BE2C (cell line): ENCODE results near the gene SCYGR5.

Source experiments
- DNase-seq: peaks from one replicate; pipeline ENCODE4 v3.0.0-alpha.2; 2020
- H3K27me3 ChIP-seq: fragments of 250-450 bp; sonication (Bioruptor Pico); 2 replicates; pipeline ENCODE4 v1.5.1; 2020; ENCODE audit warnings: mild to moderate bottlenecking
- H3K36me3 ChIP-seq: fragments of 250-450 bp; sonication (Bioruptor Pico); 2 replicates; pipeline ENCODE4 v1.5.1; 2020; ENCODE audit warnings: mild to moderate bottlenecking
- H3K4me1 ChIP-seq: fragments of 250-450 bp; sonication (Bioruptor Pico); 2 replicates; pipeline ENCODE4 v1.5.1; 2020
- H3K4me3 ChIP-seq: 2 replicates; pipeline ENCODE4 v1.5.1; 2011; ENCODE audit warnings: low read depth, low read length
- H3K9me3 ChIP-seq: fragments of 250-450 bp; sonication (Bioruptor Pico); 2 replicates; pipeline ENCODE4 v1.5.1; 2020
- TF ChIP-seq, protein P1 (sequence below): IDR thresholded peaks from 2 replicates; pipeline ENCODE4 v1.5.1; 2012; ENCODE audit warnings: mild to moderate bottlenecking, low read depth, low read length

SCYGR5 gene

DNA sequence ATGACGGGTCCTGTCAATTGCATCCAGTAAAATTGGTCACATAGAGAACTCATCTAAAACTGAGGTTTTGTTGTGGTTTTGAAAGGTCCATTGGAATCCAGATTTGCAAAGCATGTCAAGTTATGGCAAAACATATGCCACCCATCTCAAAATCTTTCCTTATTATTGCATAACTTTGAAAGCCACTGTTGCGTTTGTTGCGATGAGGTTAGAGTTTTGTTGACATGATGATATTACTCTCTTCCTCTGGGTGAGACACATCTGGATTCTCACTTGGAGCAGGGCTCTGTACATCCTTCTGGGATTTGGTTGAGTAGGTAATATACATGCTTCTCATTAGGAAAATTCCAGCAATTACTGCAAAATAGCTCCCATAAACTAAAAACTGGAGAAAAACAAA, 20.6 kb downstream of the SCYGR5 start:
- no peaks in the 10 kb centered on the region for H3K36me3 ChIP-seq
- H3K4me1 ChIP-seq = no peaks in the 10 kb centered on the region
- no peaks in the 10 kb centered on the region for H3K27me3 ChIP-seq
- no peak overlapping the region for H3K4me3 ChIP-seq
- H3K9me3 ChIP-seq = no peaks in the 10 kb centered on the region
- DNase-seq = no peak
- TF ChIP-seq, protein P1, sequence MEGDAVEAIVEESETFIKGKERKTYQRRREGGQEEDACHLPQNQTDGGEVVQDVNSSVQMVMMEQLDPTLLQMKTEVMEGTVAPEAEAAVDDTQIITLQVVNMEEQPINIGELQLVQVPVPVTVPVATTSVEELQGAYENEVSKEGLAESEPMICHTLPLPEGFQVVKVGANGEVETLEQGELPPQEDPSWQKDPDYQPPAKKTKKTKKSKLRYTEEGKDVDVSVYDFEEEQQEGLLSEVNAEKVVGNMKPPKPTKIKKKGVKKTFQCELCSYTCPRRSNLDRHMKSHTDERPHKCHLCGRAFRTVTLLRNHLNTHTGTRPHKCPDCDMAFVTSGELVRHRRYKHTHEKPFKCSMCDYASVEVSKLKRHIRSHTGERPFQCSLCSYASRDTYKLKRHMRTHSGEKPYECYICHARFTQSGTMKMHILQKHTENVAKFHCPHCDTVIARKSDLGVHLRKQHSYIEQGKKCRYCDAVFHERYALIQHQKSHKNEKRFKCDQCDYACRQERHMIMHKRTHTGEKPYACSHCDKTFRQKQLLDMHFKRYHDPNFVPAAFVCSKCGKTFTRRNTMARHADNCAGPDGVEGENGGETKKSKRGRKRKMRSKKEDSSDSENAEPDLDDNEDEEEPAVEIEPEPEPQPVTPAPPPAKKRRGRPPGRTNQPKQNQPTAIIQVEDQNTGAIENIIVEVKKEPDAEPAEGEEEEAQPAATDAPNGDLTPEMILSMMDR = no peak

DNA sequence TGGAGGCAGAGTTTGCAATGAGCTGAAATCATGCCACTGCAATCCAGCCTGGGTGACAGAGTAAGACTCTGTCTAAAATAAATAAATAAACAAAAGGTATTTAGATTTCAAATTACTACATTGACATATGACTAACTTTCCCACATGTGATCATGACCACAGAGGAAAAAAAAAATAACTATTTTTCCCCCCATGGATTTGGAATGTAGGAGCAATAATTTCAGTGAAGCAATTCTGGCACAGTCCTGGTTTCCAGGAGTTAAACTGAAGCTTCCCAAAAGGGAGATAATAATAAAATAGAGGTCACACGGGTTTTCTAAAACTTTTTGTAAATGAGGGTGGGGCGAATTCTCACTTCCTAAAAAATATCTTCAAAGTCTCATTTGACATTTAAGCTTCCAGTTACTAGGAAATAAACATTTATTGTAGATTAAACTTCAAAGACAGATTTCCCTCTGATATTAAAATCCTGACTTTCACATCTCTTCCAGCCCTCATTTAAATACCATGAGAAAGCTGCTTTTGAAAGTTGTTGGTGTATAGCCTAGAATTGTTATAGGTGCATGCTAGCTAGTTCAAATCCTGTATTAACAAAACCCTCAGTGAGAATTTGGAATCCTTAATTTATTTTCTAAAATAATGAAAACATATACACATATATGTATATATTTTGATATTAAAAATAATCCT, 30.5 kb downstream of the SCYGR5 start:
- no peak for DNase-seq
- Histone ChIP-seq H3K36me3 (no peaks in the 10 kb centered on the region), H3K4me3 (no peak overlapping the region), H3K27me3 (peaks cover 9% of the 10 kb centered on the region; the same call in 1 of the 2 replicates), H3K9me3 (no peaks in the 10 kb centered on the region), H3K4me1 (no peaks in the 10 kb centered on the region)
- TF ChIP-seq, protein P1 = no peak

DNA sequence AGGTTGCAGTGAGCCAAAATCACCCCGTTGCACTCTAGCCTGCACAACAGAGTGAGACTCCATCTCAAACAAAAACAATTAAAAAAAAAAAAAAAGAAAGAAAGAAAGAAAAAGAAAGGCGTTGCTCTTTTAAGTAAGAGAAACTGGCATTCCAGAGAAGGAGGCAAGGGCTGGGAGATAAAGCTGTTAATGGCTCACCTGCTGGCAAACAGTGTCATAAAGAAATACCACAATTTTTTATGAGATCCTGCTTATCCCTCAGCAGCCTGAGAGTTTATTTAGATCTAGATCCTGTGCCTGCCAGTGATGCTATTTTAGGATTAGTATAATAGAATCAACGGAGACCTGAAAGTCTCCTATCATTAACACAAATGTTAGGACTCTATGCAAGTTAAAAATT, 35.0 kb downstream of the SCYGR5 start:
- H3K4me3 ChIP-seq = no peak overlapping the region
- no peaks in the 10 kb centered on the region for H3K4me1 ChIP-seq
- H3K9me3 ChIP-seq = no peaks in the 10 kb centered on the region
- no peak for DNase-seq
- TF ChIP-seq, protein P1 = no peak
- H3K27me3 ChIP-seq = peaks cover 17% of the 10 kb centered on the region
- no peaks in the 10 kb centered on the region for H3K36me3 ChIP-seq

DNA sequence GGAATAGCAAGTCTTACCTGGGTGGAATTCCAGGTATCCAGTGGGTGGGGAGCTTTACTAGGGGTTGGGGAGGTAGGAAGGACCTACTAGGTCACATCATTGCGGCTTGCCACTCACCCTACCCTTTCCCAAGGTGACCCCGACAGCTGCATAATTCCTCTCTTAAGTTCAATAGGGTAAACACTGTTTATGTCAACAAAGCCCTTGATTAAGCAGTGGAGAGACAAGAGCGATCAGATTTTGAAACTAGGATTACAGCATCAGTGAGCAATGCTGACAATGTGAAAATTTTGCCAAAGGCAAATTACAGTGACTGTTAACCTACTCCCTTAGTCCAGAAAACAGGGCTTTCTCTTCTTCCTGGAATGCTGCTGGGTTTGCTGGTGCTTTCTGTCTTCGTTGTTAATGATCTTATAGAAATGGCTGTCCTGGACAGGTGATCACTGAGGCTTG, 36.7 kb downstream of the SCYGR5 start:
- H3K9me3 ChIP-seq = no peaks in the 10 kb centered on the region
- no peaks in the 10 kb centered on the region for H3K4me1 ChIP-seq
- no peak overlapping the region for H3K4me3 ChIP-seq
- peaks cover 18% of the 10 kb centered on the region for H3K27me3 ChIP-seq
- TF ChIP-seq, protein P1 = no peak
- H3K36me3 ChIP-seq = no peaks in the 10 kb centered on the region
- no peak for DNase-seq

DNA sequence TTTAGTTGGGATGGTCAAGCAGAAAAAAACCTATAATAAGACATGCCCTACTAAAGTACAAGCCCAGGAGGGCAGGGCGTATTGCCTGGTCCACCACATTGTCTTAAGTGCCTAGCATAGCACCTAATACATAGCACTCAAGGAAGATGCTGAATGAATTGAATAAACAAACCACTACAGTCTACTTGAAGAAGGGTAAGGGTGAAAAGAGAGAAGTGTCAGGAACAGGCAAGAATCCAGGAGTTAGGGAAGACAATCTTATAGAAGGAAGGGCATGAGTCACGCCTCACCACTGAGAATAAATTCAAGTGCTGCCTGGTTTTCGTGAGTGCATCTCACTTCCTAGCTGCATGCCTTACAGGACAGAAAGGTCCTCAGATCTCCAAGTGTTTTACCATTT, 37.4 kb downstream of the SCYGR5 start:
- no peak for DNase-seq
- TF ChIP-seq, protein P1 = no peak
- no peaks in the 10 kb centered on the region for H3K9me3 ChIP-seq
- H3K27me3 ChIP-seq = peaks cover 16% of the 10 kb centered on the region
- no peaks in the 10 kb centered on the region for H3K4me1 ChIP-seq
- H3K36me3 ChIP-seq = no peaks in the 10 kb centered on the region
- no peak overlapping the region for H3K4me3 ChIP-seq

DNA sequence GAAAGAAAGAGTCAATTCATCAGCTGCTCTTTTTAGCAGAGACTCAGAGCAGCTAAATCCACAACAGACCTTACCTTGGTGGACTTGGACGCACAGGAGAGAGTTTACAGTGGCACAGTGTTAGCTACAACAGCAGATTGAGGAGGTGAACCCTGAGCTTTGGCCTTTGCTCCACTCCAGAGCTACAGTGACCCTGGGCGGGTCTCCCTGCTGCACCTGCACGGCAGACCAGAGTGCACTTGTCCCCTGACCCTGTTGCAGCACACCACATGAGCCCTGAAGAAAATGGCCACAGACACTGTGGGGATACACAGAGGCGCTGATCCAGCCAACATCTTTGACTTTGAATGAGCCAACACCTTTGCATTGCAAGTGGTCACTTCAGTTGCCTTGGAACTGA, 40.3 kb downstream of the SCYGR5 start:
- no peaks in the 10 kb centered on the region for H3K9me3 ChIP-seq
- H3K36me3 ChIP-seq = no peaks in the 10 kb centered on the region
- TF ChIP-seq, protein P1 = no peak
- no peak for DNase-seq
- no peaks in the 10 kb centered on the region for H3K4me1 ChIP-seq
- peaks cover 23% of the 10 kb centered on the region for H3K27me3 ChIP-seq
- no peak overlapping the region for H3K4me3 ChIP-seq
